BLaER1 treated with 17β-estradiol and CSF1 and Interleukin-3, amounts not matched to agents 10 nM and 100 nM (cell line): ENCODE measurements around the gene PID1.

Experiments
- H3K27ac ChIP-seq, 11 experiments: shearing (Covaris generic); formaldehyde crosslinking; 2 replicates each; pipeline ENCODE4 v1.8.1; 2022
- H3K27me3 ChIP-seq, 11 experiments: shearing (Covaris generic); formaldehyde crosslinking; 2 replicates each; pipeline ENCODE4 v1.8.1; 2022
- H3K36me3 ChIP-seq, 11 experiments: shearing (Covaris generic); formaldehyde crosslinking; 2 replicates each; pipeline ENCODE4 v1.8.1; 2022
- H3K4me1 ChIP-seq, 10 experiments: shearing (Covaris generic); formaldehyde crosslinking; 2 replicates each; pipeline ENCODE4 v1.8.1; 2022
- H3K4me2 ChIP-seq, 11 experiments: shearing (Covaris generic); formaldehyde crosslinking; 2 replicates each; pipeline ENCODE4 v1.8.1; 2022
- H3K4me3 ChIP-seq, 10 experiments: shearing (Covaris generic); formaldehyde crosslinking; 2 replicates each; pipeline ENCODE4 v1.8.1; 2022
- H3K9ac ChIP-seq, 11 experiments: shearing (Covaris generic); formaldehyde crosslinking; 2 replicates each; pipeline ENCODE4 v1.8.1; 2022
- H3K9me3 ChIP-seq, 11 experiments: shearing (Covaris generic); formaldehyde crosslinking; replicated peaks in 1 of 11; 2 replicates each; pipeline ENCODE4 v1.8.1; 2022
- H4K20me1 ChIP-seq, 11 experiments: shearing (Covaris generic); formaldehyde crosslinking; 2 replicates each; pipeline ENCODE4 v1.8.1; 2022
- Cebpa-rat ChIP-seq, 11 experiments: shearing (Covaris generic); IDR thresholded peaks; 2 replicates each; pipeline ENCODE4 v1.8.1; 2022

Gene PID1

DNA sequence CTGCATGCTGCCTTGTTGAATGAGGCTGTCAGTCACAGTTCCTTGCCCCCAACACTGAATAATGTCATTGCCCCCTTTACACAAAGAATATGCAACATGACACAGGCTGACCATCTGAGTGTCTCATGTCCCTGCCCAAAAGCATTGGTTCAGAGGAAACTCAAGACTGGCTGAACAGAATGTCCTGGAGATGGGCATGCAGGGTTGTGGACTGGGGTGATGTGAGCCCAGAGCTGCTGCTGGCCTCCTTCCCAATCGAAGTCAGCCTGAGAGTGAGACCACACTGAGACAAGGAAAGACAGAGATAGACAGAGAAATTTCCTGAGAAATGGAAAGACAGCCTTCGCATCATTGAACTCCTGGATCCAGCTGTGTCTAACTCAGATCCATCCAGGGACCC lies 110.1 kb downstream of the PID1 start:
- no peaks in the 10 kb centered on the region for H3K36me3 ChIP-seq
- no peak overlapping the region for H3K4me2 ChIP-seq
- no peak overlapping the region for H3K4me3 ChIP-seq
- H3K9me3 ChIP-seq: peaks cover 0 to 16% (median 4%) of the 10 kb centered on the region in 11 experiments; a peak in 6 of 22 replicates
- no peak overlapping the region for H3K9ac ChIP-seq
- no peaks in the 10 kb centered on the region for H3K4me1 ChIP-seq
- H3K27ac ChIP-seq: no peak overlapping the region
- TF ChIP-seq Cebpa-rat (IDR thresholded peaks at IDR 0.05): no peak
- no peaks in the 10 kb centered on the region for H3K27me3 ChIP-seq
- H4K20me1 ChIP-seq: no peaks in the 10 kb centered on the region

- no peak overlapping the region for H3K4me3 ChIP-seq
- H3K36me3 ChIP-seq: no peaks in the 10 kb centered on the region
- H3K27me3 ChIP-seq: no peaks in the 10 kb centered on the region
- no peak overlapping the region for H3K27ac ChIP-seq
- H3K9ac ChIP-seq: no peak overlapping the region
- H3K9me3 ChIP-seq: peaks cover 0 to 16% (median 4%) of the 10 kb centered on the region in 11 experiments; a peak in 6 of 22 replicates
- 0 out of 22 replicates have a peak, but pooled peaks of 1 of the 11 experiments have one; percentile 9 for TF ChIP-seq Cebpa-rat (IDR thresholded peaks at IDR 0.05)
- H4K20me1 ChIP-seq: no peaks in the 10 kb centered on the region
- H3K4me1 ChIP-seq: no peaks in the 10 kb centered on the region
- no peak overlapping the region for H3K4me2 ChIP-seq
Measured at GRCh38 chr2:229160180-229160579, 110.9 kb downstream of the PID1 start.

GRCh38 chr2:229159405-229159804 lies 111.7 kb downstream of the PID1 start:
- H3K9me3 ChIP-seq: peaks cover 0 to 16% (median 4%) of the 10 kb centered on the region in 11 experiments; a peak in 6 of 22 replicates
- no peak overlapping the region for H3K4me3 ChIP-seq
- H3K36me3 ChIP-seq: no peaks in the 10 kb centered on the region
- H4K20me1 ChIP-seq: no peaks in the 10 kb centered on the region
- H3K27ac ChIP-seq: no peak overlapping the region
- H3K4me1 ChIP-seq: no peaks in the 10 kb centered on the region
- H3K9ac ChIP-seq: no peak overlapping the region
- no peak for TF ChIP-seq Cebpa-rat (IDR thresholded peaks at IDR 0.05)
- no peaks in the 10 kb centered on the region for H3K27me3 ChIP-seq
- H3K4me2 ChIP-seq: no peak overlapping the region

- no peak for TF ChIP-seq Cebpa-rat (IDR thresholded peaks at IDR 0.05)
- no peaks in the 10 kb centered on the region for H4K20me1 ChIP-seq
- H3K36me3 ChIP-seq: no peaks in the 10 kb centered on the region
- no peak overlapping the region for H3K9ac ChIP-seq
- H3K27ac ChIP-seq: no peak overlapping the region
- peaks cover 0 to 6% (median 3%) of the 10 kb centered on the region in 11 experiments; a peak in 5 of 22 replicates for H3K9me3 ChIP-seq
- no peak overlapping the region for H3K4me3 ChIP-seq
- H3K4me1 ChIP-seq: no peaks in the 10 kb centered on the region
- H3K27me3 ChIP-seq: no peaks in the 10 kb centered on the region
- H3K4me2 ChIP-seq: no peak overlapping the region
Measured at GRCh38 chr2:229154381-229154780, 116.7 kb downstream of the PID1 start.

- peaks cover 0 to 2% (median 0%) of the 10 kb centered on the region in 11 experiments; a peak in 4 of 22 replicates for H3K9me3 ChIP-seq
- no peaks in the 10 kb centered on the region for H3K4me1 ChIP-seq
- no peak overlapping the region for H3K27ac ChIP-seq
- H3K27me3 ChIP-seq: no peaks in the 10 kb centered on the region
- H4K20me1 ChIP-seq: no peaks in the 10 kb centered on the region
- no peak overlapping the region for H3K4me2 ChIP-seq
- no peak for TF ChIP-seq Cebpa-rat (IDR thresholded peaks at IDR 0.05)
- no peak overlapping the region for H3K9ac ChIP-seq
- H3K36me3 ChIP-seq: no peaks in the 10 kb centered on the region
- H3K4me3 ChIP-seq: no peak overlapping the region
Measured at GRCh38 chr2:229153951-229154350, 117.1 kb downstream of the PID1 start.

- H3K27ac ChIP-seq: no peak overlapping the region
- H4K20me1 ChIP-seq: no peaks in the 10 kb centered on the region
- no peaks in the 10 kb centered on the region for H3K9me3 ChIP-seq
- H3K9ac ChIP-seq: no peak overlapping the region
- H3K36me3 ChIP-seq: no peaks in the 10 kb centered on the region
- H3K4me1 ChIP-seq: no peaks in the 10 kb centered on the region
- no peak overlapping the region for H3K4me3 ChIP-seq
- H3K27me3 ChIP-seq: no peaks in the 10 kb centered on the region
- no peak for TF ChIP-seq Cebpa-rat (IDR thresholded peaks at IDR 0.05)
- no peak overlapping the region for H3K4me2 ChIP-seq
Measured at GRCh38 chr2:229153267-229153666, 117.8 kb downstream of the PID1 start.

- H3K36me3 ChIP-seq: no peaks in the 10 kb centered on the region
- H3K4me1 ChIP-seq: no peaks in the 10 kb centered on the region
- H3K9ac ChIP-seq: no peak overlapping the region
- no peaks in the 10 kb centered on the region for H3K27me3 ChIP-seq
- H3K27ac ChIP-seq: no peak overlapping the region
- no peak for TF ChIP-seq Cebpa-rat (IDR thresholded peaks at IDR 0.05)
- H4K20me1 ChIP-seq: no peaks in the 10 kb centered on the region
- no peaks in the 10 kb centered on the region for H3K9me3 ChIP-seq
- H3K4me2 ChIP-seq: no peak overlapping the region
- no peak overlapping the region for H3K4me3 ChIP-seq
Measured at GRCh38 chr2:229152674-229153073, 118.4 kb downstream of the PID1 start.

DNA sequence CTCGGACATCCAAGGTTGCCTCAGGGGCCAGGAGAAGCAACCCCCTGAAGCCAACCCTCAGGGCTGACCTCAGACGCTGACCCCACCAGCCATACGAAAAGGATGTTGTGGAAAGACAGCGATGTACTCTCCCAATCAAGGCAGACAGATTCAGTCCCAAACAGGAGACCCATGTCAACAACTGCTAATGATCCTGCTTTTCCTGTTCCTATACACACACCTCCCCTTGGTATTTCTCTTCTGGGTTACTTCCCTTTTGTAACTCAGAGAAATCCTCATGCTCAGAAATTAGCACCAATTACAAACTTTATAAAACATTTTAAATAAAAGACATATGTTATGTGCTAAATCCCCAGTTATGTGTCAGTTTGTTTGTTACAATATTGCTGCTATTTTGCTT lies 120.8 kb downstream of the PID1 start:
- Histone ChIP-seq H4K20me1 (no peaks in the 10 kb centered on the region), H3K27me3 (no peaks in the 10 kb centered on the region), H3K4me2 (no peak overlapping the region), H3K36me3 (no peaks in the 10 kb centered on the region; a peak in 1 of 22 replicates), H3K27ac (no peak overlapping the region), H3K9me3 (peaks cover 0 to 12% (median 4%) of the 10 kb centered on the region in 11 experiments; a peak in 10 of 22 replicates), H3K4me3 (no peak overlapping the region), H3K9ac (no peak overlapping the region), H3K4me1 (no peaks in the 10 kb centered on the region)
- no peak for TF ChIP-seq Cebpa-rat (IDR thresholded peaks at IDR 0.05)

DNA sequence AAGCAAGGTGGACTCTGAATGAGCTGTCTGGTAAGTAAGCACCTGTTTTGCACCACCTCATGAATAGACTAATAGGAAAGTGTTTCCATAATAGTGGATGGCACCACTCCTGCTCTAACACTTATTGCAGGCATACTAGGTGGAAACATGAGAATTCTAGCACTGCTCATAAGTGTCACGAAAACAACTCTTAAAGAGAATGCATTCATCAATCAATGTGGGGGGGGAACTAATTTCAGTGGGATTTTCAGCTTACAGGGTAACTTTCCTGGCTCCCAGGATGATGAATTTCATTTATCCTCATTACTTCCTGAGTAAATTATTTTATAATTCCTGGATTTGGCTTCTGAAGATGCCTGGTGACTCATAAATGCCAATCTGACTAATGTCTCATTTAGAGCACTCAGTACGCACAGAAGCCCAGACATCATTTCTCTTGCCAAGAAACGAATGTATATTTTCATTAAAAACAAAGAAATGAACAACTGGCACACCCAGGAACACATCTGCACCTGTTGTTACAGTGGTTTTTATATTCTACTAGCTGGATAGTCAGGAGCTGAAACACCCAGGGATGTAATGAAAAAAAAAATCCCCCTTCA lies 129.6 kb downstream of the PID1 start:
- no peak for TF ChIP-seq Cebpa-rat (IDR thresholded peaks at IDR 0.05)
- no peaks in the 10 kb centered on the region for H3K36me3 ChIP-seq
- H3K9ac ChIP-seq: no peak overlapping the region
- H3K27me3 ChIP-seq: no peaks in the 10 kb centered on the region
- peaks cover 0 to 19% (median 1%) of the 10 kb centered on the region in 11 experiments; a peak in 10 of 22 replicates for H3K9me3 ChIP-seq
- H4K20me1 ChIP-seq: no peaks in the 10 kb centered on the region
- H3K4me1 ChIP-seq: no peaks in the 10 kb centered on the region
- no peak overlapping the region for H3K4me3 ChIP-seq
- no peak overlapping the region for H3K27ac ChIP-seq
- no peak overlapping the region for H3K4me2 ChIP-seq

DNA sequence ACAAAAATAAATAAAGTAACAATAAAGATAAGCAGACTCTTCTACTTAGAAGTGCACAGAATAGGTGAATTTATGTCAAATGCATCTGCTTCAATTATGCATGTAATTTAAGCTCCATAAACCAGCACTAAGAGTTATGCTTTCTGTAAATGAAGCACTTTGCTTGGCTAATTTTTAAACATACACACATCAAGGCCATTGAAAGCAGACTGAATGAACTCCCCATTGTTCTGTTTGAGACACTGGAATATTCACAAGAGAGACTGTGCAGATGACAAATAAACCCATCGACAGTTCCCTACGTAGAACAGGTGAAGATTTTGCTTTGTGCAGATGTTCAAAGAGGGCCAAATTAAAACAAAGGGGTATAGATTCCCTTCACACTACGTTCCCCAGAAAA lies 133.4 kb downstream of the PID1 start:
- no peak for TF ChIP-seq Cebpa-rat (IDR thresholded peaks at IDR 0.05)
- Histone ChIP-seq H3K4me1 (peaks cover 0 to 15% (median 0%) of the 10 kb centered on the region in 10 experiments; a peak in 5 of 20 replicates), H3K4me2 (no peak overlapping the region), H3K27me3 (no peaks in the 10 kb centered on the region), H3K4me3 (no peak overlapping the region), H3K9ac (no peak overlapping the region), H3K36me3 (no peaks in the 10 kb centered on the region), H3K27ac (no peak overlapping the region), H4K20me1 (no peaks in the 10 kb centered on the region), H3K9me3 (peaks cover 0 to 10% (median 0%) of the 10 kb centered on the region in 11 experiments; a peak in 4 of 22 replicates)
